GM18505 (cell line): ENCODE results near the gene OR6B3.

Experiments
- ATAC-seq: cut with Tn5 transposase; IDR thresholded peaks from one replicate; pipeline ENCODE4 v1.9.1; 2021; ENCODE audit not compliant: unreplicated experiment
- POLR2A ChIP-seq: IDR thresholded peaks from 4 replicates; pipeline ENCODE4 v1.6.1; 2011; ENCODE audit warnings: borderline replicate concordance; ENCODE audit not compliant: insufficient read depth, insufficient read length; ENCODE audit errors: extremely low read depth

The OR6B3 gene

GRCh38 chr2:240053173-240054155, at the start of gene OR6B3:
Gene OR6B3, minus strand, starts transcription at chr2:240053521.
- ATAC-seq: no peak
- TF ChIP-seq POLR2A: no peak

DNA sequence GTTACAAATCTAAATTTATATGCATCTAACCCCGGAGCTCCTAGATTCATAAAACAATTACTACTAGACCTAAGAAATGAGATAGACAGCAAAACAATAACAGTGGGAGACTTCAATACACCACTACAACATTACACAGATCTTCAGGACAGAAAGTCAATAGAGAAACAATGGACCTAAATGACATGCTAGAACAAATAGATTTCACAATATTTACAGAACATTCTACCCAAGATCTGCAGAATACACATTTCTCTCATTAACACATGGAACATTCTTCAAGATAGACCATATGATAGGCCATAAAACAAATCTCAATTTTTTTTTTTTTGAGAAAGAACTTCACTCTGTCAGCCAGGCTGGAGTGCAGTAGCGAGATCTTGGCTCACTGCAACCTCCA, 45.0 kb upstream of the OR6B3 start:
- no peak for TF ChIP-seq POLR2A
- ATAC-seq: no peak

GRCh38 chr2:240095556-240096523, 42.5 kb upstream of the OR6B3 start:
- no peak for ATAC-seq
- TF ChIP-seq POLR2A: no peak

DNA sequence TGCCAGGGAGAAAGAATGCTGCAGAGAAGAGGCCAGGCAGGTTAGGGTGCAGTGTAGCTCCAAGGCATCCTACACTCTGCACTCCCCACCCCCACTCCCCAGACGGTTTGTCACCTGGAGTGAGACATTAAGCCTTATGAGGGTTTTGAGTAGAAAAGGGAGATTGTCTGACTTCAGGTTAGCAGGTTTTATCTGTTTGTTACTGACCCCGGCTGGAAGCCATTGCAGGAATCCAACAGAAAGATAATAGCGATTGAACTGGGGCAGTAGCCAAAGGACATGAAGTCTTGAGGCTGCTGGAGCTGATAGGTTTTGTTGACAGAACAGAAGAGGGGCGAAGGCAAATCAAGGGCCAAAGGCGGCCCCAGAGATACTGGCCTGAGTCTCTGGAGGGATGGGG, 36.0 kb upstream of the OR6B3 start:
- no peak for TF ChIP-seq POLR2A
- no peak for ATAC-seq

DNA sequence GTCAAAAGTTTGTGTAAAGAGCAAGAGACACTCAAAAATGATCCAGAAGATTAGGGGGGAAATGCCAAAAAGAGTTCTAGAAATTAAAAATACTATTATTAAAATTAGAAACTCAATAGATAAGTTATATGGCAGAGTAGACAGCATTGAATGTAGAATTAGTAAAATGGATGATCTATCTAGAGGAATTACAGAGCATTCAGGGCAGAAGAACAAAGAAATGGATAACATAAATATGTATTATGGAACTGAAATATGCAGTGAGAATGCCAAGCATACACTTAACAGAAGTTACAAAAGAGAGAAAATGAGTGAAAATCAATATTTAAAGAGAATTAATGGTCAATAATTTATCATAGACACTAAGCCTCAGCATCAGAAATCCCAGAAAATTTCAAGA, 33.2 kb upstream of the OR6B3 start:
- no peak for ATAC-seq
- TF ChIP-seq POLR2A: no peak

DNA sequence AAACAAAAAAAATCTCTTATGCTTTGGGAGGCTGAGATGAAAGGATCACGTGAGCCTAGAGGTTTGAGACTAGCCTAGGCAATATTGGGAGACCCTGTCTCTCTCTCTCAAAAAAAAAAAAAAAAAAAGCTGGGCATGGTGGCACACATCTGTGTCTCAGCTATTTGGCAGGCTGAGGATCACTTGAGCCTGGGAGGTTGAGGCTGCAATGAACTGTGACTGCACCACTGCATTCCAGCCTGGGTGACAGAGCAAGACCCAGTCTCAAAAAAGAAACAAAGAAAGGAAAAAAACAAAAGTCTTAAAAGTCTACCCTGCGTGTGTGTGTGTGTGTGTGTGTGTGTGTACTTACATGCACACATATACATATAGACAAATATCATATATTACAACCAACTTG, 25.3 kb upstream of the OR6B3 start:
- ATAC-seq: no peak
- TF ChIP-seq POLR2A: no peak

DNA sequence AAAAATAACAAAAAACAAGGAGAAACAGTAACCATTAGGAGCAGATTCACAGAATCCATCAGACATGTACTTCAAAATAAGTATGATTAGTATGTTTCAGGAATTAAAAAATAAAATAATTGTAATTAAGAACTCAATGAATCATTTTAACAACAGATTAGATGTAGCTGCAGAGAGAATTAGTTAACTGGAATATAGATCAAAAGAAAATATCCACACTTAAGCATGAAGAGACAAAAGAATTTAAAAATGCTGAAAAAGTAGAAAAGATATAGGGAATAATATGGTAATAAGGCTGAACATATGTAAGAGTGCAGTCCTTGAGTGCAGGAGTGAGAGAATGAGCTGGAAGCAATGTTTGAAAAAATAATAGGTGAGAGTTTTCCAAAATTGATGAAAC, 24.1 kb upstream of the OR6B3 start:
- TF ChIP-seq POLR2A: no peak
- ATAC-seq: no peak

- no peak for ATAC-seq
- TF ChIP-seq POLR2A: no peak
Measured at GRCh38 chr2:240074545-240074944, 21.2 kb upstream of the OR6B3 start.

GRCh38 chr2:240070907-240071306, 17.6 kb upstream of the OR6B3 start:
- no peak for TF ChIP-seq POLR2A
- ATAC-seq: no peak

DNA sequence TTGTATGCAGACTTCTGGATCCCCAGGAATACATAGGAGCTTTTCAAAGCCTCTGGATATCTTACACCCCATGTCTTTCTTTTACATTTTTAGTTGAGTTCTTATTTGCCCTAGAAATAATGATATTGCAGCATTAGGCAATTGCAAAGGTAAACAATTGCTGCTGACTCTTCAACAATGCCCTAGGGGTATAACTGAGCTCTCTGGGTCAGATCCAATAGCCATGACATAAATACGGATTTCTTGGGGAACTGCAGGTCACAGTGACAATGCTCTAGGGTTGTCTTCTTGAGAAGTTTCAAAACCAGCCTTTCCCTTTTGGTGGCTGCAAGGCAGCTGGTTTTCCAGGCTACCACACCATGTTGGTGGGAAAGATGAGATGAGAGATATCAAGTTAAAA, 16.5 kb upstream of the OR6B3 start:
- no peak for ATAC-seq
- TF ChIP-seq POLR2A: no peak

- ATAC-seq: no peak
- no peak for TF ChIP-seq POLR2A
Measured at GRCh38 chr2:240068193-240068592, 14.9 kb upstream of the OR6B3 start.

GRCh38 chr2:240066489-240066888, 13.2 kb upstream of the OR6B3 start:
- ATAC-seq: no peak
- TF ChIP-seq POLR2A: no peak

DNA sequence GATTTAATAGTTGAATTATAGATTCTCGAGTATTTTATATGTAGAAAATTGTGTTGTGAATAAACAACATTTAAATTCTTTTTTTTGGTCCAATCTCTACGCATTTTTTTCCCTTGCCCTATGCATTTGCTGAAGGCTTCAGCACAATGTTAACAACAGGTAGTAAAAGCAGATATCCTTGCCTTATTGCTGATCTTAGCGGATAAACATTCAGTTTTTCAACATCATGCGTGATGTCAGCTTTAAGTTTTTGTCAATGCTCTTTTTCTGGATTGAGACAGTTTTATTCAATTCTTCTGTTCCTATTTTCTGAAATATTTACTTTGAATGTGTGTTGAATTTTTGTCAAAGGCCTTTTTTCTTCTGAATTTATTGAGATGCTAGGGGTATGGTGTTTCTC, 11.6 kb upstream of the OR6B3 start:
- no peak for TF ChIP-seq POLR2A
- no peak for ATAC-seq
